A549 (cell line): ENCODE data around the gene SMO.

Experiments
- BHLHE40 ChIP-seq: IDR thresholded peaks from 2 replicates; pipeline ENCODE4 v1.6.1; 2012; ENCODE audit warnings: low read depth, low read length, inconsistent platforms
- EHF ChIP-seq: fragments of 250-450 bp; sonication (Bioruptor Pico); IDR thresholded peaks from 2 replicates; pipeline ENCODE4 v1.5.0; 2020; ENCODE audit warnings: mild to moderate bottlenecking
- HOXA7 ChIP-seq: fragments of 250-450 bp; sonication (Bioruptor Pico); IDR thresholded peaks from 2 replicates; pipeline ENCODE4 v1.5.0; 2020; ENCODE audit warnings: mild to moderate bottlenecking, moderate library complexity
- KDM1A ChIP-seq: fragments of 200-600 bp; sonication (generic); IDR thresholded peaks from 2 replicates; pipeline ENCODE4 v1.6.1; 2016; ENCODE audit warnings: low read depth, mild to moderate bottlenecking
- KDM5A ChIP-seq: fragments of 200-600 bp; sonication (generic); IDR thresholded peaks from 2 replicates; pipeline ENCODE4 v1.6.1; 2016; ENCODE audit warnings: antibody characterized with exemption, mild to moderate bottlenecking
- MYC ChIP-seq: IDR thresholded peaks from 2 replicates; pipeline ENCODE4 v1.6.1; 2012; ENCODE audit warnings: mild to moderate bottlenecking, inconsistent platforms, low read length, improper control_type of control experiment, borderline replicate concordance
- PBX3 ChIP-seq: IDR thresholded peaks from 2 replicates; pipeline ENCODE4 v1.6.1; 2012
- POLR2A ChIP-seq: IDR thresholded peaks from 2 replicates; pipeline ENCODE4 v1.6.1; 2012; ENCODE audit warnings: mild to moderate bottlenecking, low read length
- RAD21 ChIP-seq, 2 experiments: fragments of >200 bp in 1 of 2; sonication (Bioruptor Twin) in 1 of 2; formaldehyde crosslinking in 1 of 2; IDR thresholded peaks in 1 of 2; conservative IDR thresholded peaks in 1 of 2; 2 replicates in 1 of 2; 3 replicates in 1 of 2; pipeline ENCODE4 v1.6.1; 2012 to 2018; ENCODE audit warnings: inconsistent platforms in 1 of 2
- REST ChIP-seq: fragments of 200-600 bp; sonication (generic); IDR thresholded peaks from 2 replicates; pipeline ENCODE4 v1.6.1; 2016; ENCODE audit warnings: antibody characterized with exemption, mild to moderate bottlenecking, moderate library complexity
- USF2 ChIP-seq: fragments of 450-650 bp; IDR thresholded peaks from 2 replicates; pipeline ENCODE4 v1.6.1; 2014; ENCODE audit warnings: antibody characterized with exemption
- ZFP36 ChIP-seq: fragments of 450-650 bp; IDR thresholded peaks from 2 replicates; pipeline ENCODE4 v1.6.1; 2014; ENCODE audit warnings: borderline replicate concordance; ENCODE audit not compliant: partially characterized antibody
- TF ChIP-seq, protein P1 (sequence below): fragments of >200 bp; sonication (Bioruptor Twin); formaldehyde crosslinking; IDR thresholded peaks from 3 replicates; pipeline ENCODE4 v1.5.1; 2016
- TF ChIP-seq, protein P2 (sequence below): IDR thresholded peaks from 2 replicates; pipeline ENCODE4 v1.6.1; 2012

GRCh38 chr7:129159539-129159938 is 28.9 kb upstream of the SMO start:
- TF ChIP-seq, protein P1, sequence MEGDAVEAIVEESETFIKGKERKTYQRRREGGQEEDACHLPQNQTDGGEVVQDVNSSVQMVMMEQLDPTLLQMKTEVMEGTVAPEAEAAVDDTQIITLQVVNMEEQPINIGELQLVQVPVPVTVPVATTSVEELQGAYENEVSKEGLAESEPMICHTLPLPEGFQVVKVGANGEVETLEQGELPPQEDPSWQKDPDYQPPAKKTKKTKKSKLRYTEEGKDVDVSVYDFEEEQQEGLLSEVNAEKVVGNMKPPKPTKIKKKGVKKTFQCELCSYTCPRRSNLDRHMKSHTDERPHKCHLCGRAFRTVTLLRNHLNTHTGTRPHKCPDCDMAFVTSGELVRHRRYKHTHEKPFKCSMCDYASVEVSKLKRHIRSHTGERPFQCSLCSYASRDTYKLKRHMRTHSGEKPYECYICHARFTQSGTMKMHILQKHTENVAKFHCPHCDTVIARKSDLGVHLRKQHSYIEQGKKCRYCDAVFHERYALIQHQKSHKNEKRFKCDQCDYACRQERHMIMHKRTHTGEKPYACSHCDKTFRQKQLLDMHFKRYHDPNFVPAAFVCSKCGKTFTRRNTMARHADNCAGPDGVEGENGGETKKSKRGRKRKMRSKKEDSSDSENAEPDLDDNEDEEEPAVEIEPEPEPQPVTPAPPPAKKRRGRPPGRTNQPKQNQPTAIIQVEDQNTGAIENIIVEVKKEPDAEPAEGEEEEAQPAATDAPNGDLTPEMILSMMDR: no peak
- no peak for TF ChIP-seq POLR2A
- no peak for TF ChIP-seq KDM5A
- TF ChIP-seq BHLHE40: no peak
- TF ChIP-seq REST: no peak
- TF ChIP-seq, protein P2, sequence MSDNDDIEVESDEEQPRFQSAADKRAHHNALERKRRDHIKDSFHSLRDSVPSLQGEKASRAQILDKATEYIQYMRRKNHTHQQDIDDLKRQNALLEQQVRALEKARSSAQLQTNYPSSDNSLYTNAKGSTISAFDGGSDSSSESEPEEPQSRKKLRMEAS: no peak
- no peak for TF ChIP-seq RAD21 (conservative IDR thresholded peaks at IDR 0.05 in 1 of 2, IDR thresholded peaks at IDR 0.05 in 1 of 2)
- no peak for TF ChIP-seq EHF (CRISPR knock-in tag)
- no peak for TF ChIP-seq MYC
- TF ChIP-seq HOXA7 (CRISPR knock-in tag): no peak
- TF ChIP-seq ZFP36: no peak
- TF ChIP-seq KDM1A: no peak
- TF ChIP-seq USF2: no peak
- TF ChIP-seq PBX3: no peak
